ENCODE data around the gene TLK1. TPM values are rescaled to one million over a fixed set of nuclear protein-coding genes. Genes with fewer than 3 reads are reported as not detected.

Gene TLK1
- total RNA-seq, 2 donors from 2014 or later: 31.5 to 31.8 TPM

DNA sequence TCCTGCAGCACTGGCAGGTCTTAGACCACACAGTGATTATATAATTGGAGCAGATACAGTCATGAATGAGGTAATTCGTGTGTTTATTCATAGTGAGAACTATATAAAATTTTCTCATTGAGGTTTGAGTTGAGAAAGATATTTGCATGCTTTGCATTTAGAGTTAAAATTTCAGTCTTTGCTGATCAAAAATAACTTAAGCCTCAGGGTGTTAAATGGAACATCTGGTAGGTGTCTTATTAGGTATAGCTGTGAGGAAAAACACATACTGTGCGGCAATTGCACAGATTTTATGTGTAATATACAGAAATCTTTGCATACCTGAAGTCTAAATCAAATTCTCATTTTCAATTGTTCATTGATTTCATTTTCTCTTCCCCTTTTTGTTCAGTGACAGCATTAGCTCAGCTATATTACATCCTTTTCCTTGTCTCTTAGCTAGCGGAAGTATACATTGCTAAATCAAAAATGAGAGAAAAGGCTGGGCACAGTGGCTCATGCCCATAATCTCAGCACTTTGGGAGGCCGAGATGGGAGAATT lies 210.4 kb downstream of the TLK1 start:
- intact Hi-C loops (cut with DNase I): no loop called here
- no peak for ATAC-seq
- no peak for DNase-seq

GRCh38 chr2:170949415-170949814 lies 211.3 kb downstream of the TLK1 start:
- intact Hi-C loops (cut with DNase I): no loop called here
- DNase-seq: no peak
- ATAC-seq: no peak

GRCh38 chr2:170944545-170944944 lies 216.1 kb downstream of the TLK1 start:
- intact Hi-C loops (cut with DNase I): no loop called here
- DNase-seq (no peak), ATAC-seq (no peak)

DNA sequence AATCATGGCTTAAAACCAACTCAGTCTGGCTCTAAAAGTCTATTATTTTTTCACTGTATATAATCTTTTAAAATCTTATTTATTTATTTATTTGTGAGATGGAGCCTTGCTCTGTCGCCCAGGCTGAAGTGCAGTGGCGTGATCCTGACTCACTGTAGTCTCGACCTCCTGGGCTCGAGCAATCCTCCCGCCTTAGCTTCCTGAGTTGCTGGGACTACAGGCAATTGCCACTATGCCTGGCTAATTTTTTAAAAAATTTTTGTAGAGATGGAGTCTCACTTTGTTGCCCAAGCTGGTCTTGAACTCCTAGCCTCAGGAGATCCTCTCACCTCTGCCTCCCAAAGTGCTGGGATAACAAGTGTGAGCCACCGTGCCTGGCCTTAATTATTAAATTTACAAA lies 217.1 kb downstream of the TLK1 start:
- no peak for DNase-seq
- no peak for ATAC-seq
- intact Hi-C loops (cut with DNase I): no loop called here

GRCh38 chr2:170943041-170943440 lies 217.7 kb downstream of the TLK1 start:
- intact Hi-C loops (cut with DNase I): no loop called here
- DNase-seq (no peak), ATAC-seq (no peak)

GRCh38 chr2:170942615-170943014 lies 218.1 kb downstream of the TLK1 start:
- DNase-seq: no peak
- ATAC-seq: no peak
- intact Hi-C loops (cut with DNase I): no loop called here

Other genes with a start within 250 kb of the TLK1 start
- 10 to 100 TPM; 55.7 to 80.4 TPM for gene GORASP2, start 231.6 kb downstream of the TLK1 start, total RNA-seq